ENCODE results near the gene NDUFAF4.

Gene NDUFAF4

GRCh38 chr6:96841345-96841744, 56.3 kb downstream of the NDUFAF4 start:
- TF ChIP-seq CTCF (IDR thresholded peaks at IDR 0.05; ENCODE audit: low read length, missing control alignments): no peak
- DNase-seq (ENCODE audit: low read depth): no peak
- no peak overlapping the region for H3K4me3 ChIP-seq (replicated peaks; ENCODE audit: low read depth, low read length)
